DND-41 (cell line): ENCODE measurements around the gene DOK6.

ENCODE experiments used
- EZH2 ChIP-seq: IDR thresholded peaks from 3 replicates; pipeline ENCODE4 v1.6.1; 2012; ENCODE audit warnings: borderline replicate concordance, low read depth, mild to moderate bottlenecking, moderate library complexity, low read length, inconsistent platforms; ENCODE audit not compliant: severe bottlenecking
- TF ChIP-seq, protein P1 (sequence below): IDR thresholded peaks from 2 replicates; pipeline ENCODE4 v1.5.1; 2012; ENCODE audit warnings: borderline replicate concordance, low read length, moderate library complexity, mild to moderate bottlenecking; ENCODE audit not compliant: poor library complexity, severe bottlenecking; ENCODE audit errors: extremely low read depth

DNA sequence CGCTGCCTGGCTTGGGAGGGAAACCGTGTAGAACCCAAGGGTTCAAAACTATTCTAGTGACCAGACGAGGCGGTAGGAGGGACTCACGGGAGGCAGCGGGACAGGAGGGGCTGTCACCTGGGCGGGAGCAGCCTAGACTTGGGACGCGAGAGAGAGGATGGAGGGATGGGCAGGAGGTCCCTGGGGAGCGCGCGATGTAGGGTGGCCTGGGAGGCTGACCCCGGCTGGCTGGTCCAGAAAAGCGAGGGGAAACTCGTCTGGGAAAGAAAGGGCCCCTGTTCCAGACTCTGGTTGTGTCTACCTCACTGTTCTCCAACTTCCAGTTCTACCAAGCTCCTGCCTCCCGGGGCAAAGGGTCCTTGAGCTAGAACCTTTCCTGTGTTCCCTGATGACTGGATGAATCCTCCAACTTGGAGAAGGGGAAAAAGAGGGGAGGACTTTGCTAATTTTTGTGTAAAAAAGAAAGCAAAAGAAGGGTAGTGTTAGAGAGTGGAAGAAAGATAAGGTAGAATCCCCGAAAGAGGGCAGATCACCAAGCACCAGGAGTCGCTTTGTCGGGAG lies 1.4 kb downstream of the DOK6 start:
- no peak for TF ChIP-seq EZH2
- TF ChIP-seq, protein P1, sequence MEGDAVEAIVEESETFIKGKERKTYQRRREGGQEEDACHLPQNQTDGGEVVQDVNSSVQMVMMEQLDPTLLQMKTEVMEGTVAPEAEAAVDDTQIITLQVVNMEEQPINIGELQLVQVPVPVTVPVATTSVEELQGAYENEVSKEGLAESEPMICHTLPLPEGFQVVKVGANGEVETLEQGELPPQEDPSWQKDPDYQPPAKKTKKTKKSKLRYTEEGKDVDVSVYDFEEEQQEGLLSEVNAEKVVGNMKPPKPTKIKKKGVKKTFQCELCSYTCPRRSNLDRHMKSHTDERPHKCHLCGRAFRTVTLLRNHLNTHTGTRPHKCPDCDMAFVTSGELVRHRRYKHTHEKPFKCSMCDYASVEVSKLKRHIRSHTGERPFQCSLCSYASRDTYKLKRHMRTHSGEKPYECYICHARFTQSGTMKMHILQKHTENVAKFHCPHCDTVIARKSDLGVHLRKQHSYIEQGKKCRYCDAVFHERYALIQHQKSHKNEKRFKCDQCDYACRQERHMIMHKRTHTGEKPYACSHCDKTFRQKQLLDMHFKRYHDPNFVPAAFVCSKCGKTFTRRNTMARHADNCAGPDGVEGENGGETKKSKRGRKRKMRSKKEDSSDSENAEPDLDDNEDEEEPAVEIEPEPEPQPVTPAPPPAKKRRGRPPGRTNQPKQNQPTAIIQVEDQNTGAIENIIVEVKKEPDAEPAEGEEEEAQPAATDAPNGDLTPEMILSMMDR: no peak
